SIG-M5 (cell line): ENCODE measurements around the gene C11orf58.

Experiments used
- DNase-seq: peaks from one replicate; lab custom pipeline; 2025; lab: John Stamatoyannopoulos, UW

The C11orf58 gene

GRCh38 chr11:16767957-16768356 is 29.5 kb downstream of the C11orf58 start:
- DNase-seq = no peak

- no peak for DNase-seq
Observed at GRCh38 chr11:16769386-16769785, 30.9 kb downstream of the C11orf58 start.

- DNase-seq = no peak
Observed at GRCh38 chr11:16770016-16770415, 31.6 kb downstream of the C11orf58 start.

GRCh38 chr11:16771350-16772140 is 33.1 kb downstream of the C11orf58 start:
- no peak for DNase-seq

- no peak for DNase-seq
Observed at GRCh38 chr11:16772141-16772512, 33.7 kb downstream of the C11orf58 start.

GRCh38 chr11:16773981-16774935 is 35.8 kb downstream of the C11orf58 start:
- DNase-seq = no peak

GRCh38 chr11:16774936-16775613 is 36.6 kb downstream of the C11orf58 start:
- no peak for DNase-seq

- DNase-seq = no peak
Observed at GRCh38 chr11:16775614-16776283, 37.3 kb downstream of the C11orf58 start.

GRCh38 chr11:16776711-16777612 is 38.5 kb downstream of the C11orf58 start:
- DNase-seq = no peak

GRCh38 chr11:16777613-16777975 is 39.1 kb downstream of the C11orf58 start:
- DNase-seq = no peak

- DNase-seq = no peak
Observed at GRCh38 chr11:16778286-16778685, 39.8 kb downstream of the C11orf58 start.

- DNase-seq = no peak
Observed at GRCh38 chr11:16778876-16779275, 40.4 kb downstream of the C11orf58 start.

- no peak for DNase-seq
Observed at GRCh38 chr11:16779436-16779835, 41.0 kb downstream of the C11orf58 start.

- DNase-seq = no peak
Observed at GRCh38 chr11:16780146-16780545, 41.7 kb downstream of the C11orf58 start.

GRCh38 chr11:16780698-16781550 is 42.5 kb downstream of the C11orf58 start:
- DNase-seq = no peak

- DNase-seq = no peak
Observed at GRCh38 chr11:16781936-16782919, 43.8 kb downstream of the C11orf58 start.

GRCh38 chr11:16783321-16783801 is 44.9 kb downstream of the C11orf58 start:
- DNase-seq = no peak

- no peak for DNase-seq
Observed at GRCh38 chr11:16784097-16784496, 45.6 kb downstream of the C11orf58 start.

GRCh38 chr11:16784666-16785065 is 46.2 kb downstream of the C11orf58 start:
- DNase-seq = no peak
